Stimulated activated CD8-positive, alpha-beta memory T cell treated with anti-CD3 and anti-CD28 coated beads, Interleukin-7, amount 100 ng/mL, for 4 hours (primary cell): ENCODE results near the gene AKR1B15.
"Not testable (repeated sequence)": the region's sequence is repeated elsewhere in the genome, so short reads cannot be mapped to it uniquely, and the experiment has no call there.

Source experiments
- DNase-seq, 2 donors: peaks; one replicate each; pipeline ENCODE4 v3.0.0-alpha.2; 2020; ENCODE audit warnings: low read depth in 2 of 2

The AKR1B15 gene

DNA sequence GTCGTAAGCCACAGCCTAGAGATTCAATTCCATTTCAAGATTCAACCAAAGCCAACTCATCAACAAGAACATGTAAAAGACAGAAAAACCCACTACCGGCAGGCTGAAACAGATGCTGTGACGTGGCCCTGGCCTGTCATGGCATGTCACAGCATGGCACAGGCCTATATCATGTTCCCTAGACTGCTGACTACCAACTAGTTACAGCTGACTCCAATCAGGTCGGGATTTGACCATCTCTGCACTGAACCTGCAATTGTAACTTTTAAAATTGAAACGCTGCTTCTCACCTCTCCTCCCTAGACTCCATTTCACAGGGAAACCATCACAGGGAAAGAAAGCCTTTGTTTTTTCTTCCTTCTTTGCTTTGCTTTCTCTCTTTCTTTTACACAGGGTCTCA is 12.7 kb downstream of the AKR1B15 start:
- DNase-seq, result not testable (repeated sequence)

DNA sequence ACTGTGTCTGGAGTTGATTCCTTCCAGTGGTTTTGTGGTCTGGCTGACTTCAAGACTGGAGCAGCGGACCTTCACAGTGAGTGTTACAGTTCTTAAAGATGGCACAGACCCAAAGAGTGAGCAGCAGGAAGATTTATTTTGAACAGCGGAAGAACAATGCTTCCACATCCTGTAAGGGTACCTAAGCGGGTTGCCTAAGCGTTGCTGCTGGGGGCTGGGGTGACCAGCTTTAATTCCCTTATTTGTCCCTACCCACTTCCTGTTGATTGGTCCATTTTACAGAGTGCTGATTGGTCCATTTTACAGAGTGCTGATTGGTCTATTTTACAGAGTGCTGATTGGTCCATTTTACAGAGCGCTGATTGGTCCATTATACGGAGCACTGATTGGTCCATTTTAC is 13.2 kb downstream of the AKR1B15 start:
- no peak for DNase-seq

DNA sequence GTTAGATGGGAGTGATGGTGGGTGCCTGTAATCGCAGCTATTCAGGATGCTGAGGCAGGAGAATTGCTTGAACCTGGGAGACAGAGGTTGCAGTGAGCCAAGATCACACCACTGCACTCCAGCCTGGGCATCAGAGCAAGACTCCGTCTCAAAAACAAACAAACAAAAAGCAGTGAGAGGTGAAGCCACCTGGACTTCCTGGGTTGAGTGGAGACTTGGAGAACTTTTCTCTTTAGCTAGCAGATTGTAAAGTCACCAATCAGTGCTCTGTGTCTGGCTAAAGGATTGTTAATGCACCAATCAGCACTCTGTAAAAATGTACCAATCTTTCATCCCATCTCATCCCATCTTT is 14.5 kb downstream of the AKR1B15 start:
- not testable (repeated sequence) for DNase-seq

DNA sequence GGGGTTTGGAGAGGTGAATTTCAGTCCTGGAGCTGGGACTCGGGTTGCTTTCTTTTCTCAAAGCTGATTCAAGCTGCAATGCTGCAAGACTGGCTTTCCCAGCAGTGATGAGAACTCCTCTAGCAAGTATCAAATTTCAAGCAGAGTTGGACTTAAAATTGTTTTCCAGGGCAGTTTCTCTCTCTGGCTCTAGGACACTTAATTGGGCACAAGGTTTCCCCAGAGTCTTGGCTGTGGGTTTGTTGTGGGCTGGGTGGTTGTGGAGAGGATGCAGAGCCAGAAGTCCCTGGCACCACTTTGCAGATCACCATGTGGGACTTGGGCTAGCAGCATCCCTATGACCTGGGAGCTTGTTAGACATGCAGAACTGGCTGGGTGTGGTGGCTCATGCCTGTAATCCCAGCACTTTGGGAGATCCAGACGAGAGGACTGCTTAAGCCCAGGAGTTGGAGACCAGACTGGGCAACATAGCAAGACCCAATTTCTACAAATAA is 16.8 kb downstream of the AKR1B15 start:
- DNase-seq, result no peak

DNA sequence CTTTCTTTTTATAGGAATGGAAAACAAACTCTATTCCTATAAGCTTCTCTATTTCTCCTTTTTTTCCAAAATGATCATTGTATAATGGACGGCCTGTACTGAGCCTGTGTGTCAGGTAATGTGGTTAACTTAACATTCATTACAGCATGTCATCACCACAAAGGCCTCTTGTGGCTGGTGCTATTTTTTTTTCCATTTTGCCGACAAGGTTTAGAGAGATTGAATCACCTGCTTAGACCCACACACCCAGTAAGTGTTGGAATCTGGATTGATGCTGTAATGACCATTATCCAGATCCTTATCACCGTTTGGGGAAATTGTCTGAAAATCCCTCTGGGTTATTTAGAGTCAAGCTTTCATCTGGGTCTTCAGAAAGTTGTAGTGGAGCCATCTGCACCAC is 18.5 kb downstream of the AKR1B15 start:
- no peak for DNase-seq

DNA sequence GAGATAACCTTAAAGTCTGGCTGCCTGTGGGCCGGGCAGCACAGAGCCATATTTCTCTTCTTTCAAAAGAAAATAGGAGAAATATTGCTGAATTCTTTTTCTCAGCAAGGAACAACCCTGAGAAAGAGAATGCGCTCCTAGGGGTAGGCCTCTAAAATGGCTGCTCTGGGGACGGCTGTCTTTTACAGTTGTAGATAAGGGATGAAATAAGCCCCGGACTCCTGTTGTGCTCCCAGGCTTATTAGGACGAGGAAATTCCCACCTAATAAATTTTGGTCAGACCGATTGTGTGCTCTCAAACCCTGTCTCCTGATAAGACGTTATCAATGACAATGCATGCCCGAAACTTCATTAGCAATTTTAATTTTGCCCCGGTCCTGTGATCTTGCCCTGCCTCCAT is 21.1 kb downstream of the AKR1B15 start:
- DNase-seq, result not testable (repeated sequence)

DNA sequence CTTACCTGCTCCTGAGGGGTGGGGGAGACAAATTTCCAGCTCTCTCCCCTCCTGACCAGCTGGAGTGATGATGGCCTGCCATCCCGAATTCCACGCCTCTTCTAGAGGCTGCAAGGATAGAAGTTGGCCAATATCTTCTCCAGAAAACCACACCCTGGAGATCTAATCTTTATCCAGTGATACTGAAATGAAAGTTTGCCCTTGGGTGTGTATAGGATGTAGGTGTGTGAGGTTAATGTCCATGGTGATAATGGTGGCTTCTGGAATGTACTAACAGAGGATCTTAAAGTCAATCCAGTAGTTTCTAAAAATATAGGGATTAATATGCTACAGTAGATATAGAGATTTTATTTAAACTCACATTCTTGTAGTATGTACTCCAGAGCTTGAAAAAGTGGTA is 22.2 kb downstream of the AKR1B15 start:
- no peak for DNase-seq

- DNase-seq, result no peak
Measured at GRCh38 chr7:134571746-134572461, 23.0 kb downstream of the AKR1B15 start.

DNA sequence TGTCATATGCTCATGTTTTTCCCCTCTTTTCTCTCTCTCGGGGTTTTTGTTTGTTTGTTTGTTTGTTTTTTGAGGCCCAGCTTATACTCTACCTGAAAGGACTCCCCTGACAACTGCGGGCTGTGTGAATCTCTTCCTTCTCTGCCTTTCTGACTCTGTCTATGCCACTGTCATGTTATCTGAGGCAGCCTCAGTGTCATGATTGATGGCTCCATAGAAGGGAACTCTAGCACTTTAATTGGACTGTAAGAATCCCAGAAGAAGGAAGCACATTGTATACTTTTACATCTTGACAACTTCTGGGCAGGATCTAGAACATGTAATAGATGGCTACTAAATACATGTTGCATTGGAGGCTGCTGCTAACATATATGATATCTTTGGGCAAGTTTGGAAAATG is 25.4 kb downstream of the AKR1B15 start:
- no peak for DNase-seq

GRCh38 chr7:134584290-134584689 is 35.4 kb downstream of the AKR1B15 start:
- DNase-seq, result no peak

- no peak for DNase-seq
Measured at GRCh38 chr7:134585897-134586296, 37.0 kb downstream of the AKR1B15 start.

GRCh38 chr7:134587750-134588149 is 38.8 kb downstream of the AKR1B15 start:
- DNase-seq, result no peak

- no peak for DNase-seq
Measured at GRCh38 chr7:134589491-134589941, 40.6 kb downstream of the AKR1B15 start.

DNA sequence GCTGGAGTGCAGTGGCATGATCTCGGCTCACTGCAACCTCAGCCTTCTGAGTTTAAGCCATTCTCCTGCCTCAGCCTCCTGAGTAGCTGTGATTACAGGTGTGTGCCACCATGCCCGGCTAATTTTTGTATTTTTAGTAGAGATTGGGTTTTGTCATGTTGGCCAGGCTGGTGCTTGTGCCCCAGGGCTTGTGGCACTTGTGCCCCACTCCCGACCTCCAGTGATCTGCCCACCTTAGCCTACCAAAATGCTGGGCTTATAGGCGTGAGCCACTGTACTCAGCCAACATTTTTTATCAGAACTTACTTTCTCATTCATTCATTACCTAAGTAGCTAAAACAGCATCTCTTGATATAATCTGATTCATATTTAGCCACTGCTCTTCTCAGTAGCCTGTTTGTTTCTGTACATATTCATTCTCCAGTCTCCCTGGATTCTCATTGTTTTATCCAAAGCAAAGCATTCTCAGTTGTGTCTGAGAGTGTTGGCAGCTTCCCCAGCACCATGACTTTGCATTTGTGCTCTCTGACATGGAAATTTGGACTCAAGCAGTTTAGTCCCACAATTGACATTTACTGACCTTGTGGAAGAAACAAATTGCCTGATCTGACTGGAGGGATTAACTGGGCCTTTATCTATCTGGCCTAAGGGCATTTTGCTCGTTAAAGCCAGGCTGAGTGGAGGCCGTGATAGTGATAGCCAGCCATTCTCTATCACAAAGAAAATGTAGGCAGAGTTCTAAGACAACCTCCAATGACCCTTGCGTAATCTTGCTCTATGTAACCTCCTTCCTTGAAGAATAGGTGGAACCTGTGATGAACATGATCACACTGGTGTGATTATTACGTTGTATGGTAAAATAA is 44.9 kb downstream of the AKR1B15 start:
- DNase-seq, result no peak

GRCh38 chr7:134594877-134595276 is 46.0 kb downstream of the AKR1B15 start:
- DNase-seq, result no peak

- DNase-seq, result no peak
Measured at GRCh38 chr7:134599371-134599770, 50.5 kb downstream of the AKR1B15 start.

GRCh38 chr7:134601459-134601858 is 52.5 kb downstream of the AKR1B15 start:
- no peak for DNase-seq

GRCh38 chr7:134602881-134603451 is 54.1 kb downstream of the AKR1B15 start:
- DNase-seq, result no peak

GRCh38 chr7:134605978-134606923 is 57.3 kb downstream of the AKR1B15 start:
- DNase-seq, result peak; percentile 33

GRCh38 chr7:134611611-134612151 is 62.8 kb downstream of the AKR1B15 start:
- DNase-seq, result no peak

DNA sequence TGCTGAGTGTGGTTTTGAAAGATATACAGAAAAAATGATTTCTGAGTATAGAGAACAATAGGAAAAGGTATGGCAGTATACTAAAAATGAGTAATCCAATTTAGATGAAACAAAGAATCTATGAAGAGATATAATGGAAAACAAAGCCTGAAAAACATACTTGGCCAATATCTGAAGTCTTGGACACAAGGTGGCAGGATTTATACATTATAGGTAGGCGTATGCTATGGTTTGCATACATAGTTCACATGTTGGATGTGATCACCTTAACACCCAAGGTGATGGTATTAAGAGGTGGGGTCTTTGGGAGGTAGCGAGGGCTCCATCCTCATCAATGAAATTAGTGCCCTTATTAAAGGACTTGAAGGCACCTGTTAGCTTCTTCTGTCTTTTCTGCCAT is 63.3 kb downstream of the AKR1B15 start:
- DNase-seq, result no peak
